GM23248 (cell line): ENCODE data around the gene IFT88.

ENCODE experiments used
- EZH2 ChIP-seq: fragments of 200-600 bp; sonication (generic); IDR thresholded peaks from 2 replicates; pipeline ENCODE4 v1.6.1; 2018; ENCODE audit warnings: antibody characterized with exemption, mild to moderate bottlenecking; ENCODE audit not compliant: insufficient read depth, poor library complexity, severe bottlenecking
- EZH2phosphoT487 ChIP-seq: fragments of 200-600 bp; sonication (generic); IDR thresholded peaks from 2 replicates; pipeline ENCODE4 v1.6.1; 2018; ENCODE audit warnings: antibody characterized with exemption, moderate library complexity, mild to moderate bottlenecking, low read depth; ENCODE audit not compliant: insufficient read depth

- no peak for TF ChIP-seq EZH2
- no peak for TF ChIP-seq EZH2phosphoT487
Measured at GRCh38 chr13:20714563-20715329, 147.8 kb downstream of the IFT88 start.
